D341Med (cell line): ENCODE measurements around the gene ZNF888.
"Not testable (repeated sequence)": the region's sequence is repeated elsewhere in the genome, so short reads cannot be mapped to it uniquely, and the experiment has no call there.

Experiments
- DNase-seq: peaks from one replicate; pipeline ENCODE4 v3.0.0; 2012; ENCODE audit warnings: low spot score

Gene ZNF888

DNA sequence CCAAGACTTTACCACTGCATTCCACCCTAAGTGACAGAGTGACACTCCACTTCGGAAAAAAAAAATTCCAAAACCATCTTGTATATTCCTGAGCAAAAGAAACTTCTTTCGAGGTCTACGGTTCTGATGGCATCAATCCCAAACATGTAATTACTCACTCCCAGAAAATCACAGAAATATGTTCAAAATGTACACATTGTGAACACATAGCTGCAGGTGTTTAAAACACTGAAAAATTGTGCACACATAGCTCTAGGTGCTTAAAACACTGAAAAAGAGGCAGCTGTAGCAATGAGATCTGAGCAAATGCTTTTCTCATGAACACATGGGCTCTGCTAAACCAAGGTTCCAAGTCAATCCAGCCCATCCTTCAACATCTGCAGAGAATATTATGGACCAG, 51.8 kb downstream of the ZNF888 start:
- DNase-seq = no peak

DNA sequence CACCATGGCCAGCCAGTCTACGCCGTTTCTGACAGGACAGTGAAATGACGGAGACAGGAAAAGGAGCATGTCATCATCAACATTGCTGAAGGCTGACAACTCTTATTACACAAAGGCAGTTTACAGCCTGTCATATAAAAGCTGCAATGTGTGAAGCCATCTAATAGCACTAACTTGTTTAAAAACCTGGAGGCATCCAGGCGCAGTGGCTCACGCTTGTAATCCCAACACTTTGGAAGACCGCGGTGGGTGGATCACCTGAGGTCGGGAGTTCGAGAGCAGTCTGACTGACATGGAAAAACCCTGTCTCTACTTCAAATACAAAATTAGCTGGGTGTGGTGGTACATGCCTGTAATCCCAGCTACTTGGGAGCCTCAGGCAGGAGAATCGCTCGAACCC, 55.2 kb downstream of the ZNF888 start:
- not testable (repeated sequence) for DNase-seq

DNA sequence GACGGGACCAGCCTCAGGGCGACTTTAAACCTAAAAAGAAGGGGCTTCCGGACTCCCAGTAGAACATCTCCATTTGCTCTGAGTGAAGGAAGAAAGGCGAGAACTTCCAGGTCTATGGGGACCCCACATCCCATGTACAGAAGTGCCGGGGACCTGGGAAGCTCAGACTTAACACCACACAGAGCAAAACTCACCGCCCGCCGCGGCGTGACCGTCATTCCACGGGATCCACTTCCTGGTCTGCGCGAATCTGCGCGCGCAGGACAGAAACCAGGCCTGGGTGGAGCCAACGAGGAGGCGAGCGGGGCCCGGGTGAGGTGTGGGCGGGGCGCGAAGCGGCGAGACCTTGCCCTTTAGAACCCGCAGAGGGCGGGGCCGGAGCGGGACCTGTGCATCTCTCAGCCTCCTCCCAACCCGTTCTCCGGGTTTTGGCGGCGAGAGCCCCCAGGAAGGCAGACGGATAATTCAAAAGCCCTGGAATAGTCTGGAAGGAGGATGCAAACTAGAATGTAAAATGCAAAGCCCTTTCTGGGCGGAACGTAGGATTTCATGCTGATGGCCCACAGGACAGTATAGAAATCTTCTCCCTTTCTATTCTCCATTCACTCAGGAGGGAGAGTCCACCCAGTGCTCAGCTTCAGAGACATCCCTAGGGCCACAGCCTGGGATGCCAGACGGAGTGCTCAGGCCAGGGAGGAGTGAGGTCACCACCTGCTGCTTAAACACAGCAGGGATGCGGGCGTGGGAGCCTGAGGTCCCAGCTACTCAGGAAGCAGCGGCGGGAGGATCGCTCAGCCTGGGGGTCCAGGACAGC, 65.6 kb downstream of the ZNF888 start, which contains the start of gene ZNF468:
Gene ZNF468, minus strand, starts transcription at position 242 of the 814 bp plus-strand sequence. CDS start 3,347 bp downstream, outside the sequence.
- DNase-seq = peak; percentile 74

DNA sequence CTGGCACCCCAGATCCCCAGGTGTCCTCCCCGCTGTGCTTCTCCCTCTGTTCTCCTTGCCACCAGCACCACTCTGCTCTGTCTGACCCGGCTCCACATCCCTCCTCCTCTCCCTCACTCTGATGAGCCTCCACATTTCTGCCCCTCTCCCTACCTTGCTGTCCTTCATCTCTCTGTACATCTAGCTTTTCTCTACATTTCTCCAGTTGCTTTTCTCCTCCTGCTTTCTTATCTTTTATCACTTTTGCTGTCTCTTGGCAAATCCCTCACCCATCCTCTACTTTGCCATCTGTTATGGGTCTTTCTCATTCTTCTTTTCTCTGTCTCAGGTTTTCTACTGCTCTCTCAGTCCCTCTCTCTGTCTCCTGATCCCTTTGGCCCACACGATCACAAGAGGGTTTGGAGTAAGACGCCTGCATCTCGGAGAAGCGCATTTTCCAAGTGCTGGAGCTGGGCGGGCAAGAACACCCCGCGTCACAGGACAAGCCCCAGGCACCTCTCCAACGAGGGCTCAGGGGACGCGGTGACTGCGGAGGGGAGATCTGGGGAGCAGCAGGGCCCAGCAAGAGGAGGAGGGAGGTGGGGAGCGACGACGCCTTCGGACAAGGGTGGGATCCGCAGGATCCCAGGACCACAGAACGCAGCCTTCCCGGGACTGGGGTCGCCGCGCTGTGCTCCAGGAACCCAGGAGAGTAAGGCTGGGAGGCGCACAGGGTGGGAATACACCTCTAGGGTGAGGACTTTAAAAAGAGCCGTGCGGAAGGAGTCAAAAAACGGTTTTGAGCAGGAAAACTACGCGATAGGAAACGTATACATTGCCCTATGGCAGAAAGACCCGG, 66.5 kb downstream of the ZNF888 start:
- DNase-seq = peak; percentile 27
